ENCODE measurements around the gene PLXND1. TPM values are rescaled to one million over a fixed set of nuclear protein-coding genes. Genes with fewer than 3 reads are reported as not detected.

PLXND1 gene
- total and polyA plus RNA-seq, 2 donors (not counting 1 experiment from before 2014, with no cell fraction given): 3.3 to 74.4 TPM

DNA sequence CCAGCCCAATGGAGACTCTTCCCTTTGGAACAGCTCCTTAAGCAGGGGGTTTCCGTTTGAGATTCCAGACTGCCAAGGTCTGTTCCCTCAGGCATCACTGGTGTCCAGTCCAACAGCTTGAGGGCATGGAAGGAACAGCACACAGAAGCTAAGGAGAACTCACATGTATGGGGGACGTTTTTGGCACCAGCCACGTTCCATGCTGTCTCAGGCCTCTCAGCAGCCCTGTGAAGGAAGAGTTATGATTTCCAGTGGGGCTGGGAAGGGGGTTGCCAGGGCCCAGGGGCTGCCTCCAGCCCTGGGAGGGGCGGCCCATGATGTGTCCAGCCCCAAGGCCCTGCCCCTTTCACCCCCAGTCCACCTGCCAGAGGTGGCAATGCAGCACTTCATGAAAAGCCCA, 85.5 kb downstream of the PLXND1 start:
- TF ChIP-seq CTCF (IDR thresholded peaks at IDR 0.05) (no peak), EZH2 (IDR thresholded peaks at IDR 0.05; ENCODE audit: borderline replicate concordance, insufficient read depth, low read depth, low read length, poor library complexity, severe bottlenecking) (no peak)
- no peaks in the 10 kb centered on the region for H3K27me3 Mint-ChIP-seq
- Histone ChIP-seq H3K79me2 (ENCODE audit: control insufficient read depth, insufficient read depth, low read length) (no peaks in the 10 kb centered on the region), H2AFZ (ENCODE audit: insufficient read depth, low read depth, low read length, poor library complexity, severe bottlenecking) (no peak overlapping the region), H3K9ac (ENCODE audit: low read length) (no peak overlapping the region), H3K4me1 (ENCODE audit: control insufficient read depth in 2 of 2, insufficient read depth in 2 of 2, low read length in 2 of 2) (peaks cover 5 to 8% of the 10 kb centered on the region in 2 donors), H3K36me3 (replicated peaks in 1 of 2; ENCODE audit: control extremely low read depth in 1 of 2, control insufficient read depth in 1 of 2, extremely low read depth in 1 of 2, insufficient read depth in 2 of 2, low read length in 1 of 2) (no peaks in the 10 kb centered on the region), H3K4me2 (replicated peaks; ENCODE audit: low read depth, low read length, poor library complexity, severe bottlenecking) (no peak overlapping the region), H3K27ac (ENCODE audit: low read length in 2 of 2) (no peak overlapping the region), H3K27me3 (replicated peaks in 1 of 4; ENCODE audit: control extremely low read depth in 1 of 4, control insufficient read depth in 3 of 4, insufficient read depth in 4 of 4, low read length in 3 of 4) (no peaks in the 10 kb centered on the region), H3K4me3 (ENCODE audit: control extremely low read depth in 1 of 5, extremely low read depth in 1 of 5, insufficient read depth in 1 of 5, low read depth in 2 of 5, low read length in 4 of 5) (no peak overlapping the region), H4K20me1 (ENCODE audit: control insufficient read depth, insufficient read depth, low read length, poor library complexity, severe bottlenecking) (no peaks in the 10 kb centered on the region), H3K9me3 (ENCODE audit: control extremely low read depth in 1 of 3, control insufficient read depth in 2 of 3, insufficient read depth in 1 of 3, low read length in 2 of 3) (no peaks in the 10 kb centered on the region)
- H3K27ac Mint-ChIP-seq: no peak overlapping the region
- no peaks in the 10 kb centered on the region for H3K9me3 Mint-ChIP-seq (ENCODE audit: insufficient read depth)
- DNase-seq (no peak), ATAC-seq (ENCODE audit: low read depth) (no peak)
- intact Hi-C loops (cut with micrococcal nuclease): no loop called here
- ChIA-PET CTCF (no interaction called here), POLR2A (no interaction called here)
- H3K4me3 Mint-ChIP-seq: no peak overlapping the region
- H3K4me1 Mint-ChIP-seq: peaks cover 9% of the 10 kb centered on the region
- 78% methylated on average over 3 of the region's 4 CpGs for WGBS (ENCODE audit: insufficient coverage)

- H3K4me2 ChIP-seq (replicated peaks; ENCODE audit: low read depth, low read length, poor library complexity, severe bottlenecking): no peak overlapping the region
- ChIA-PET POLR2A (no interaction called here), CTCF (no interaction called here)
- H3K36me3 ChIP-seq (replicated peaks in 1 of 2; ENCODE audit: control extremely low read depth in 1 of 2, control insufficient read depth in 1 of 2, extremely low read depth in 1 of 2, insufficient read depth in 2 of 2, low read length in 1 of 2): no peaks in the 10 kb centered on the region
- Mint-ChIP-seq H3K27ac (no peak overlapping the region), H3K27me3 (no peaks in the 10 kb centered on the region), H3K4me1 (peaks cover 4% of the 10 kb centered on the region), H3K9me3 (ENCODE audit: insufficient read depth) (no peaks in the 10 kb centered on the region), H3K4me3 (no peak overlapping the region)
- H3K27ac ChIP-seq (ENCODE audit: low read length in 2 of 2): no peak overlapping the region
- no peaks in the 10 kb centered on the region for H3K27me3 ChIP-seq (replicated peaks in 1 of 4; ENCODE audit: control extremely low read depth in 1 of 4, control insufficient read depth in 3 of 4, insufficient read depth in 4 of 4, low read length in 3 of 4)
- TF ChIP-seq CTCF (IDR thresholded peaks at IDR 0.05): no peak
- TF ChIP-seq EZH2 (IDR thresholded peaks at IDR 0.05; ENCODE audit: borderline replicate concordance, insufficient read depth, low read depth, low read length, poor library complexity, severe bottlenecking): no peak
- no peaks in the 10 kb centered on the region for H3K9me3 ChIP-seq (ENCODE audit: control extremely low read depth in 1 of 3, control insufficient read depth in 2 of 3, insufficient read depth in 1 of 3, low read length in 2 of 3)
- H4K20me1 ChIP-seq (ENCODE audit: control insufficient read depth, insufficient read depth, low read length, poor library complexity, severe bottlenecking): no peaks in the 10 kb centered on the region
- ATAC-seq (ENCODE audit: low read depth) (no peak), DNase-seq (no peak)
- H3K9ac ChIP-seq (ENCODE audit: low read length): no peak overlapping the region
- no peaks in the 10 kb centered on the region for H3K79me2 ChIP-seq (ENCODE audit: control insufficient read depth, insufficient read depth, low read length)
- H3K4me3 ChIP-seq (ENCODE audit: control extremely low read depth in 1 of 5, extremely low read depth in 1 of 5, insufficient read depth in 1 of 5, low read depth in 2 of 5, low read length in 4 of 5): no peak overlapping the region
- no peaks in the 10 kb centered on the region for H3K4me1 ChIP-seq (ENCODE audit: control insufficient read depth in 2 of 2, insufficient read depth in 2 of 2, low read length in 2 of 2)
- intact Hi-C loops (cut with micrococcal nuclease): no loop called here
- H2AFZ ChIP-seq (ENCODE audit: insufficient read depth, low read depth, low read length, poor library complexity, severe bottlenecking): no peak overlapping the region
- 93% methylated on average over 10 of the region's 15 CpGs for WGBS (ENCODE audit: insufficient coverage)
Measured at GRCh38 chr3:129519896-129520715, 86.4 kb downstream of the PLXND1 start.
